ENCODE data around the gene SULT1A1.

- TF ChIP-seq EZH2 (IDR thresholded peaks at IDR 0.05) (no peak), POLR2AphosphoS5 (IDR thresholded peaks at IDR 0.05; ENCODE audit: borderline replicate concordance, low read depth, low read length) (no peak)
These were observed 34.9 kb downstream of the SULT1A1 start for GRCh38 chr16:28574925-28575324.
